22Rv1 (cell line): ENCODE data around the gene ZNF516.

Experiments
- H3K27ac ChIP-seq: fragments of 450-650 bp; 2 replicates; pipeline ENCODE4 v1.5.1; 2017
- CTCF ChIP-seq: fragments of 450-650 bp; IDR thresholded peaks from 2 replicates; pipeline ENCODE4 v1.5.1; 2017; ENCODE audit warnings: mild to moderate bottlenecking
- ZFX ChIP-seq: fragments of 450-650 bp; IDR thresholded peaks from 2 replicates; pipeline ENCODE4 v1.6.1; 2017; ENCODE audit warnings: antibody characterized with exemption, borderline replicate concordance

The ZNF516 gene

GRCh38 chr18:76391746-76392145 is 103.3 kb downstream of the ZNF516 start:
- H3K27ac ChIP-seq = no peak overlapping the region
- TF ChIP-seq CTCF = no peak
- TF ChIP-seq ZFX = no peak

- no peak overlapping the region for H3K27ac ChIP-seq
- TF ChIP-seq ZFX (no peak), CTCF (no peak)
Measured at GRCh38 chr18:76391038-76391437, 104.0 kb downstream of the ZNF516 start.

GRCh38 chr18:76390452-76391035 is 104.5 kb downstream of the ZNF516 start:
- no peak overlapping the region for H3K27ac ChIP-seq
- no peak for TF ChIP-seq ZFX
- TF ChIP-seq CTCF = no peak

- H3K27ac ChIP-seq = no peak overlapping the region
- TF ChIP-seq CTCF (no peak), ZFX (no peak)
Measured at GRCh38 chr18:76389716-76390115, 105.3 kb downstream of the ZNF516 start.

GRCh38 chr18:76388891-76389423 is 106.1 kb downstream of the ZNF516 start:
- no peak overlapping the region for H3K27ac ChIP-seq
- TF ChIP-seq CTCF (no peak), ZFX (no peak)

GRCh38 chr18:76388261-76388660 is 106.8 kb downstream of the ZNF516 start:
- TF ChIP-seq CTCF = no peak
- no peak for TF ChIP-seq ZFX
- no peak overlapping the region for H3K27ac ChIP-seq

- no peak overlapping the region for H3K27ac ChIP-seq
- TF ChIP-seq ZFX = no peak
- no peak for TF ChIP-seq CTCF
Measured at GRCh38 chr18:76387608-76388007, 107.4 kb downstream of the ZNF516 start.
